TTC549 (cell line): ENCODE data around the gene SGCD.

Source experiments
- FAIRE-seq: peaks from 2 replicates; lab custom pipeline; 2012; peaks lifted over from hg19 to GRCh38; lab: Jason Lieb, UNC

SGCD gene

DNA sequence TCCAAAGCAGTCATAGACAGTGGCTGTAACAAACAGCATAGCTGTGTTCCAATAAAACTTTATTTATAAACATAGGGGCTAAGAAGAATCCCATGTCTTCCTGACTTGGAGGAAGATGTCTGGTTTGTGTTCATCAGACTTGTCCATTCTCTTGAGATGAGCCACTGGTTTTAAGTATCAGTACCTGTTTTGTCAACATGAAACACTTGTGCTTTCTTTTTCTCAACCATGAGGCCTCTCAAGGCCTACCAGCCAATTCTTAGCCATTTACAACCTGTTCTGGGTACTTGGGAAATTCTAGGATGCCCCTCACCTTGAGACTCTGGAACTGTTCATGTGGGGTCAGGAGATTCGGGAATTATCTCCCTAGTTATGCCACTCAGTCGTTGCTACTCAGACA is 368.8 kb downstream of the SGCD start:
- no peak for FAIRE-seq

DNA sequence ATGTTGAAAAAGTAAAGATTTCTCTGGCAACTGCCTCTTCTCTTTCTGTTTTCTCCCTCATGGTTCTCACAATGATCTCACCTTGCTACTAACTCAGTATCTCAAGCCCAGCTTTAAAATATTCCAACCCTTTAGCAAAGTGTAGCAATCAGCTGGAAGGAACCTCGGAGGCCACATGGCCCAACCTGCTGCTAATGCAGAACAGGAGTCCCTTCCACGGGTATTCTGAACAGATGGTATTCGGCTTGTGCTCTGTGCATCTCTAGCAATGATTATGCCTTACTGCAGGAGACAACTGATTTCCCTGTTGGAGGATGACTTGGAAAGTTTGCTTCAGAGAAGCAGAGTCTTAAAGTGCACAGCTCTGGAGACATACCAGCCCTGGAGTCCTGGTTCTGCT is 371.4 kb downstream of the SGCD start:
- no peak for FAIRE-seq

GRCh38 chr5:156699147-156699546 is 372.2 kb downstream of the SGCD start:
- FAIRE-seq, result no peak

- FAIRE-seq, result no peak
Measured at GRCh38 chr5:156704139-156704538, 377.2 kb downstream of the SGCD start.

DNA sequence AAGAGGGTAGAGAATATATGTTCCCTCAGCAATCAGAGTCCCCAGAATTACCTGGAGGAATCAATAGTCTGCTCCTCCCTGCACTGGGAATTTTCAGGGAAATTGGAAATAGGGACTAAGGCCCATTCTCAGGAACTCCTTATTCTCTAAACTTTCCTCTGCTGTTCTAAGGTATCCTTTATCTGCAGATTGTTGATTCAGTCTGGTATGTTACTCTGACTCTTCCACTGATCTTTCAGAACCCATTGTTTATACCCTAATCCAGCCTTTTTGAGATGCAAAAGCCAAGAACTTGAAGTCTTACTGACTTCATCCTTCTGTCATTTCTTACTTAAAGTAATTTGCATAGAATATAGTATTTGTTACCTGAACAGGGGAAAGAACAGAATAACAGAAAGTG is 379.7 kb downstream of the SGCD start:
- FAIRE-seq, result no peak

DNA sequence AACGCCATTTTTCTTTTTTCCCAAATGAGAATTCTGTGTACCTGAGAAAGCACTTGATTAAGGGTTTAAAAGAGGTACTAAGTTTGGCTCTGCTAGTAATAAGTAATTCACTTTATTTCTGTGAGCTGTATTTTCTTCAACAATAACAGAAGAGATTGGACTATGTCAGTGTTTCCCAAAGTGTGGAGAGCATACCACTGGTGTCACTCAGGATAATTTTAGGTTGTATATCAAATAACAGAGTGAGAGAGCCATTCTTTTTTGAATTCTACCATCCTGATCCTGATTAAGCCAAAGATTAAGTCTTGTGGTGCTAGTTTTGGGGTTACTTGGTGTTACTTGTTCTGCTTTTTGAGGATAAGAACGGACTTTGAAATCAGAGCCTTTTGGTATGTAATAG is 380.8 kb downstream of the SGCD start:
- no peak for FAIRE-seq

DNA sequence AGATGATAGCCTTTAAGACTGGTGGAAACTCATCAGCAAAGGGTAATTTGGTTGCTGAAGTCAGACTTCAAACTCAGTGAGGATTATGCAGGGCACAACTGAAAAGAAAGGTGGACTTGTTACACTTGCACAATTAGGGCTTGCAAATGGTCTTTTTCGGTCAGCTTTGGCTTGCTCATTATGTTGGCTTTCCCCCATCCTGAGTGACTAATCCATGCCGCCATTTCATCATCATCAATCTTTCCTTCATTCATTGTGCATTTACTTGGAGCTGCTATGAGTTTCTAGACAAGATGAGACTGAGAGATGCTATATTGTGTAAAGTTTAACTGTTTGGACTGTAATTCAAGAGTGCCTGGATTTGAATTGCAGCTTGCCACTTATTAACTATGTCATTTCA is 388.3 kb downstream of the SGCD start:
- FAIRE-seq, result no peak

GRCh38 chr5:156716591-156717380 is 389.8 kb downstream of the SGCD start:
- FAIRE-seq, result no peak

GRCh38 chr5:156718985-156719384 is 392.0 kb downstream of the SGCD start:
- no peak for FAIRE-seq

- no peak for FAIRE-seq
Measured at GRCh38 chr5:156722358-156722757, 395.4 kb downstream of the SGCD start.

DNA sequence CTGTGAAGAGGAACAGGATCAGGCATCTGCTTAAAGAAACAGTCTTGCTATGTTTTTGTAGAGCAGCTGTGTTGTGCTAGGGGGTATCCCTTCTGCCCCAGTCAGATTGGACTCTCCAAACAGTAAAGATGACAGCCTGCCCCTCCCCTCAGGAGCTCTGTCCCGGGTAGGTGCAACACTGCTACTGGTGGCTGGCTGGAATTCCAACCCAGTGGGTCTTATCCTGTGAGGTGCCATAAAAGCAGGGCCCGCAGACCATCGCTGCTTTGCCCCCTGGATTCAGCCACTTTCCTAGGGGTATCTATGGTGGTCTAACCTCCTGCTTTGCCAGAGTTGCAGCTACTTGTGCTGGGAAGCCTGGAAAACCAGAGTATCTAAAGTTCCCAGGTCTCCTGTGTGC is 408.5 kb downstream of the SGCD start:
- no peak for FAIRE-seq

DNA sequence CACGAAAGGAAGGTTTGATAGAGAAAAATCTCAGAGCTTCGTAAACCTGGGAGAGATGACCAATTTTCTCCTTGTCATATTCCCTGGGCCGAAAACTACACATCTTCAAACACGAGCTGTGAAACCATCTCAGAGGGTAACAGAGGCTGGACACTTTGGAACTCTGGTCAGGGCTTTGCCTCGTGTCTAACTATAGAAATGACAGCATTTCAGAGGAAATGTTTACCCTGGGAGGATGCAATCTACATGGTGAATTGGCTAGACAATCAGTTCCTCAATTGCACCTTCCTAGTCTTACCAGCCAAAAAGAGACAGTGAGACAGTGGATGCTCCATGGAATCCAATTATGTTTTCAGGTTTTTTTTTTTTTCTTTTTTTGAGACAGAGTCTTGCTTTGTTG is 414.6 kb downstream of the SGCD start:
- FAIRE-seq, result no peak

DNA sequence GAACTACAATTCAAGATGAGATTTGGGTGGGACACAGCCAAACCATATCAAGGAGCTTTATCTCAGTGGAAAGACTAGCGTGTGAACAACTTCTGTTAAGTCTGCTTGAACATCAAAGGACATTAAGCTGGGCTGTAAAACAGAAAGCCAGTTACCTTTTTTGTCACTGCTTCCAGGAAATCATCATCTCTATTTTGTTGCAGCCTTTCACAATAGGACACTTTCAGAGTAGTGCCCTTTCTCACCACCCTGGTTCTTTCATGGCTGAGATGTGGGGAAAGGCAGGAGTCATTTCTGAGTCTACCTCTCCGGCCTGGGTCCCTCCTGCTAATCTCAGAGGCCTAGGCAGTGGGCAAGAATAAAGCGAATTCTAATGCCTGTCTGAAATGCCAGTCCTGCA is 426.9 kb downstream of the SGCD start:
- no peak for FAIRE-seq

GRCh38 chr5:156755421-156756087 is 428.6 kb downstream of the SGCD start:
- FAIRE-seq, result no peak

DNA sequence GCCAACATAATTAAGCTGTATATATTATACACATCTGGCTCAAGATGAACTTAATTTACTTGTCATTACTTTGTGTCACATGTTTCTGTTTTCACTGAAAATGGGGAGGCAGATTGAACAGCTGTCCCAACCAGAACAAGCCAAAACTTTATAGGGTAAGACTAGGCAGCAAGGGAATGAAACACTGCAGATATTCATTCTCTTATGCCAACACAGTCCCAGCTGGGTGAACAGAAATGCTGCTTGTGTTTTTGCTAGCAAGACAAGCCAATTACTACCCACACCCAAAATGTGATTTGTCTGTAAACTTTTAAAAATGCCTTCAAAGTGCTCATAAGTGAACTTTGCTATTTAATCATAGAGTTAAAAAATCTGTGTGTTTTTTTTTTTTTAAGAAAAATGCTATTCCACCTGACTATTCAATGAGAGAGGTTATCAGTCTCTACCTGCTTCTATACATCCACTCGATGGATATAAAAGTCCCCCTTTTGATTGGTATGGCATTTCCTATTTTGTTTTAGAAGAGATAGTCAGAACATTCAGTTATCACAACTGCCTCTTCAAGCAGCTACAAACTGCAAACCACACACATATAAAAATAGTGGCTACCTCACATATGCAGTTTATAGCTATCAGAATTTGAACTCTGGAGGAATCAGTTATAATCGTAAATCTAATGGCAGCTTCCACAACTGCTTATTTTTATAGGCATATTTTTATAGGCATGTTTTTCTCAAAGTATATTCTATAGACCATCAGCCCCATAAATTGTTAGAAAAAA is 431.2 kb downstream of the SGCD start:
- no peak for FAIRE-seq

- no peak for FAIRE-seq
Measured at GRCh38 chr5:156759156-156759555, 432.2 kb downstream of the SGCD start.

DNA sequence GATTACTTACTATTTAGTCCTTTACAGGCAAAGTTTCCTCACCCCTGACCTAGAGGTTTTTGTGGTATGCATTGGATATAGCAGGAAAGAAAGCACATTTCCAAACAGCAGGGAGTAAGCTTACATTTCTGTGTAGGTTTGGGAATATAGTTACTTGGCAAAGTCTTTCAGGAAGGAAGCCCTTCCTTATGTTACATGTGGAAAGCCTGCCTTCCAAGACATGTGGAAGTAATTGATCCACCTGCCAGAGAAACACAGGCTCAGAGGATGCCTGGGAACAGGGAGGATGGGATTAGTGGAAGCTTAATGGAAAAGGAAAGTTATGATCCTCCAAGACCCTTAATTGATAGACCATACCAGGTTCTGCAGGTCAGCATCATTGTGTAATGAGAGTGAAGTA is 435.8 kb downstream of the SGCD start:
- no peak for FAIRE-seq

DNA sequence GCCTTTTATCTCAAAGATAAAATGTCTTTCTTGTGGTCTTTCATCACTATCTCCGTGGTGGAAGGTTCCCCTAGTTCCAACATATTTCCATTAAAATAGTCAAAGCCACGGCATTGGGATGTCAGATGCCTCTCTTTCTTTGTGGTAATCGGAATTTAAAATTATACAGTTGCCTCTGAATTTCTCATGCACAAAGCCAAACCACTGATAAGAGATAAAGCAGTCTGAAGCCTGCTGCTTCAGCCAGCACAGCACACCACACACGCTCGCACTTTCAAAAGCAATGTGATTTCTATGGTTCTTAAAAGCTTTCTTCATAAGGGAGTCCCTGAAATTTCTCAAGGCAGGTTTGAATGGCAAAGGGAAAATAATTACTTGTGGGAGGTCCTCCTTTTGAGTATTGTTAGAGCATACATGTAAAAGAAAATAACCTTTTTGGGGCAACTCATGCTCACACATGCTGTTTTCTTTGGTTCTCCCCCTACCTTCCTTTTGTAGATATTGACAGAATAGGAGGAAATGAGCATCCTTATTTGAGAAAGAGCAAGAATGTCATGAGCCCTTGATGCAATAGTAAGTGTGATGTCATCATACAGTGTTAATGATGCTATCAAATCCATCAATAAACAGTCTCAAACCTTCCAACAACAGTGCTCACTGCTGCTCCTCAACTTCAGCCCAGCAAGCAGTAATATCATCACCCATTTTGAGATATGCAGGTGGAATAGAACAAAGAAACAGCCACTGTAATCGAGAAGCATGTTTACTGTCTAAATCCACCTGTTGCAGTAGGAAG is 437.4 kb downstream of the SGCD start:
- FAIRE-seq, result no peak

DNA sequence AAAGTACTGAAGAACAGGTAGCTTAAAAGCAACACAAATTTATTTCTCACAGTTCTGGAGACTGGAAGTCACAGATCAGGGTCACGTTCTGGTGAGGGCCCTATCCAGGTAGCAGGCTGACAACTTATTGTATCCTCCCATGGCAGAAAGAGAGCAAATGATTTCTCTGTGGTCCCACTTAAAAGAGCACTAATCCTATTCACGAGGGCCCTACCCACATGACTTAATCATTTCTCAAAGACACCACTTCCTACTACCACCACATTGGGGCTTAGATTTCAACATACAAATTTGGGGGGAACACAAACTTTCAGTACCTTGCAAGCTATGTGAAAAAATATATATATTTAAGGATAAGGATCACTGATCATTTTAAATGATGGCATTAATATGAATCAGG is 447.3 kb downstream of the SGCD start:
- no peak for FAIRE-seq

DNA sequence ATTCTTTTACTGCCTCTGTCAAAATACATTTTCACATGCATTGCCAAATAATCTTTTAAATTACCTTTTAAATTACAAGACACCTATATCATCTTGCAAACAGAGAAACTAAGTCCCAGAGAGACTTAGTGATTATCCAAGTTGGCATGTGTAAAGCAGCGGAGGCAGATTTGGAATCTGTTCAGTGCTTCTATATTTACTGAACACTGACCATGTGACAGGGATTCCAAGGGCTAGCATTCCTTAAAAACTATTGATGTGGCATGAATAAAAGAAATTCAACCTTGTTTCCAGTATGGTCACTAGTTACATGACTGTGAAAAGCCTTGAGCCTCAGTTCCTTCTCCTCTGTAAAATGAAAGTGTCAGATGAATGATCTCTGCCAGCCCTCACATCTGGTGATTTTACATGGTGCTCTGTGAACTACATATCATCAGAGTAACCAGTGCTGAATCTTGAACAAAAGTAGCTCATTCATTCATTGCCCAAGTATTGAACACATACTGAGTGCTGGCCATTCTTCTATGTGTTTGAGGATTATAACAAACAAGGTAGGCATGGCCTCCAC is 451.3 kb downstream of the SGCD start:
- FAIRE-seq, result no peak

GRCh38 chr5:156778752-156779151 is 451.8 kb downstream of the SGCD start:
- no peak for FAIRE-seq

DNA sequence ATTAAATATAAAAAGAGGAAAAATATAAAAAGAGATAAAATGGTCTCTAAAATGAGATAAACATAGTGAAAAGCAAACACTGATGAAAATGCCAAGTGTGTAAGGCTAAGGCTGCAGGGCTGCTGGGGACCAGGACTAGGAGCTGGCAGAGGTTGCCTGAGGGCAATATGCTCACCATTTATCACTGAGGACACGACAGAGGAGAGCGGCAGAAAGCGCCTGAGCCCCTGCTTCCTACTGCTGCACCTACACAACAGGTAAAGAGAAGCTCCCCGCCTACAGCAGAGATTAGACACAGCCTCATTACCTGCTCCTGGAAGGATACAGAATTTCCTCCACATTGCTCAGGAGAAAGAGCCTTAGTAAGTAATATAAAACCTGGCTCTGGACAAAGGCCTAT is 452.5 kb downstream of the SGCD start:
- FAIRE-seq, result no peak
